B cell (primary cell): ENCODE results near the gene LARGE1.

Experiments used
- CTCF ChIP-seq: fragments of 200-600 bp; IDR thresholded peaks from one replicate; pipeline ENCODE4 v1.8.0; 2022; ENCODE audit warnings: antibody characterized with exemption, mild to moderate bottlenecking
- EZH2 ChIP-seq: IDR thresholded peaks from 2 replicates; pipeline ENCODE4 v1.6.1; 2012; ENCODE audit warnings: borderline replicate concordance, low read depth, mild to moderate bottlenecking, moderate library complexity, low read length; ENCODE audit not compliant: insufficient read depth, poor library complexity, severe bottlenecking

- no peak for TF ChIP-seq CTCF
- TF ChIP-seq EZH2: no peak
Observed at GRCh38 chr22:33747029-33747428, 173.2 kb downstream of the LARGE1 start.
